H9 (cell line): ENCODE results near the gene DPP10. TPM values are rescaled to one million over a fixed set of nuclear protein-coding genes. Genes with fewer than 3 reads are reported as not detected.

Experiments
- DNase-seq: peaks from one replicate; pipeline ENCODE4 v3.0.0-alpha.2; 2017
- H2AFZ ChIP-seq: one replicate; pipeline ENCODE4 v1.6.1; 2013; ENCODE audit warnings: mild to moderate bottlenecking, low read length, control low read depth, moderate library complexity
- H2AK5ac ChIP-seq: 2 replicates; pipeline ENCODE4 v1.6.1; 2013; ENCODE audit warnings: low read length, control low read depth, mixed read lengths; ENCODE audit not compliant: insufficient read length
- H2BK120ac ChIP-seq: one replicate; pipeline ENCODE4 v1.6.1; 2013; ENCODE audit warnings: low read depth, mild to moderate bottlenecking, low read length, control low read depth, inconsistent platforms; ENCODE audit not compliant: poor library complexity, severe bottlenecking
- H2BK12ac ChIP-seq: 2 replicates; pipeline ENCODE4 v1.6.1; 2013; ENCODE audit warnings: low read length, control low read depth, mixed read lengths, low read depth; ENCODE audit not compliant: insufficient read length
- H2BK15ac ChIP-seq: 2 replicates; pipeline ENCODE4 v1.6.1; 2013; ENCODE audit warnings: low read depth, low read length, control low read depth
- H2BK20ac ChIP-seq: one replicate; pipeline ENCODE4 v1.6.1; 2013; ENCODE audit warnings: low read depth, mild to moderate bottlenecking, low read length, control low read depth, inconsistent platforms; ENCODE audit not compliant: poor library complexity, severe bottlenecking
- H2BK5ac ChIP-seq: 2 replicates; pipeline ENCODE4 v1.6.1; 2013; ENCODE audit warnings: low read length, control low read depth, mixed read lengths; ENCODE audit not compliant: insufficient read length
- H3K14ac ChIP-seq: 2 replicates; pipeline ENCODE4 v1.6.1; 2013; ENCODE audit warnings: low read length, control low read depth; ENCODE audit not compliant: insufficient read depth
- H3K18ac ChIP-seq: 2 replicates; pipeline ENCODE4 v1.6.1; 2013; ENCODE audit warnings: low read depth, mild to moderate bottlenecking, mixed read lengths, low read length, control low read depth; ENCODE audit not compliant: insufficient read length
- H3K23ac ChIP-seq: 2 replicates; pipeline ENCODE4 v1.6.1; 2013; ENCODE audit warnings: low read length, control low read depth, mixed read lengths, low read depth; ENCODE audit not compliant: insufficient read length
- H3K23me2 ChIP-seq: 2 replicates; pipeline ENCODE4 v1.6.1; 2013; ENCODE audit warnings: low read depth, mild to moderate bottlenecking, mixed read lengths, low read length, control low read depth; ENCODE audit not compliant: insufficient read length, poor library complexity, severe bottlenecking
- H3K27ac ChIP-seq: 2 replicates; pipeline ENCODE4 v1.5.1; 2013; ENCODE audit warnings: low read length, control low read depth, mixed read lengths, low read depth; ENCODE audit not compliant: insufficient read length
- H3K27me3 ChIP-seq: 2 replicates; pipeline ENCODE4 v1.6.1; 2013; ENCODE audit warnings: low read length, control low read depth, inconsistent platforms; ENCODE audit not compliant: insufficient read depth
- H3K4ac ChIP-seq: 2 replicates; pipeline ENCODE4 v1.6.1; 2013; ENCODE audit warnings: low read depth, mild to moderate bottlenecking, control low read depth, inconsistent platforms, low read length, moderate library complexity
- H3K4me1 ChIP-seq: 2 replicates; pipeline ENCODE4 v1.6.1; 2013; ENCODE audit warnings: low read length, control low read depth, inconsistent platforms; ENCODE audit not compliant: insufficient read depth
- H3K4me2 ChIP-seq: 2 replicates; pipeline ENCODE4 v1.6.1; 2013; ENCODE audit warnings: low read length, control low read depth, mixed read lengths; ENCODE audit not compliant: insufficient read length, insufficient read depth
- H3K56ac ChIP-seq: 2 replicates; pipeline ENCODE4 v1.6.1; 2013; ENCODE audit warnings: low read depth, mild to moderate bottlenecking, mixed read lengths, low read length, control low read depth; ENCODE audit not compliant: insufficient read length
- H3K79me1 ChIP-seq: 2 replicates; pipeline ENCODE4 v1.6.1; 2013; ENCODE audit warnings: low read depth, mild to moderate bottlenecking, moderate library complexity, low read length, control low read depth, inconsistent platforms; ENCODE audit not compliant: insufficient read depth, poor library complexity, severe bottlenecking
- H3K79me2 ChIP-seq: 2 replicates; pipeline ENCODE4 v1.6.1; 2013; ENCODE audit warnings: low read length, control low read depth, inconsistent platforms; ENCODE audit not compliant: insufficient read depth
- H3K9ac ChIP-seq: 2 replicates; pipeline ENCODE4 v1.6.1; 2013; ENCODE audit warnings: low read length, control low read depth, mixed read lengths; ENCODE audit not compliant: insufficient read length; ENCODE audit errors: extremely low read depth
- H3K9me3 ChIP-seq: one replicate; pipeline ENCODE4 v1.6.1; 2013; ENCODE audit warnings: low read depth, low read length, inconsistent platforms; ENCODE audit not compliant: control insufficient read depth
- H3T11ph ChIP-seq: one replicate; pipeline ENCODE4 v1.6.1; 2013; ENCODE audit warnings: mild to moderate bottlenecking, low read length, control low read depth, inconsistent platforms
- H4K20me1 ChIP-seq: one replicate; pipeline ENCODE4 v1.6.1; 2013; ENCODE audit not compliant: control insufficient read depth, insufficient read length, insufficient read depth
- H4K5ac ChIP-seq: 2 replicates; pipeline ENCODE4 v1.6.1; 2013; ENCODE audit warnings: low read depth, mild to moderate bottlenecking, mixed read lengths, low read length, control low read depth; ENCODE audit not compliant: insufficient read length
- H4K8ac ChIP-seq: replicated peaks from 2 replicates; pipeline ENCODE4 v1.6.1; 2013; ENCODE audit warnings: low read length, control low read depth, mixed read lengths, low read depth; ENCODE audit not compliant: insufficient read length
- H4K91ac ChIP-seq: 2 replicates; pipeline ENCODE4 v1.6.1; 2013; ENCODE audit warnings: low read depth, mild to moderate bottlenecking, moderate library complexity, mixed read lengths, low read length, control low read depth; ENCODE audit not compliant: insufficient read length
- H3K27ac Mint-ChIP-seq, 3 experiments: 2 replicates in 2 of 3; 3 replicates in 1 of 3; pipeline ENCODE4 v1.8.0; 2020 to 2021; ENCODE audit warnings: mixed read lengths in 3 of 3, mild to moderate bottlenecking in 1 of 3, moderate library complexity in 1 of 3
- H3K27me3 Mint-ChIP-seq: 2 replicates; pipeline ENCODE4 v1.8.0; 2021; ENCODE audit warnings: low read depth, mild to moderate bottlenecking, moderate library complexity, mixed read lengths
- H3K36me3 Mint-ChIP-seq, 3 experiments: 2 replicates in 2 of 3; 3 replicates in 1 of 3; pipeline ENCODE4 v1.8.0; 2020 to 2021; ENCODE audit warnings: low read depth in 3 of 3, mixed read lengths in 3 of 3; ENCODE audit not compliant: insufficient read depth in 1 of 3
- H3K4me1 Mint-ChIP-seq, 2 experiments: 2 replicates each; pipeline ENCODE4 v1.8.0; 2020; ENCODE audit warnings: mixed read lengths in 2 of 2
- H3K4me3 Mint-ChIP-seq, 2 experiments: 2 replicates in 1 of 2; 3 replicates in 1 of 2; pipeline ENCODE4 v1.8.0; 2020 to 2021; ENCODE audit warnings: mild to moderate bottlenecking in 2 of 2, mixed read lengths in 2 of 2, moderate library complexity in 1 of 2
- H3K9me3 Mint-ChIP-seq, 2 experiments: 2 replicates in 1 of 2; 3 replicates in 1 of 2; pipeline ENCODE4 v1.8.0; 2020; ENCODE audit warnings: mild to moderate bottlenecking in 2 of 2, mixed read lengths in 2 of 2, moderate library complexity in 1 of 2
- CTCF ChIP-seq: fragments of 200-600 bp; sonication (generic); conservative IDR thresholded peaks from 3 replicates; pipeline ENCODE4 v1.8.0; 2021; ENCODE audit warnings: antibody characterized with exemption, mild to moderate bottlenecking
- WGBS: extraction: QIAGEN DNeasy Blood & Tissue Kit; methylation state at CpG from one replicate; pipeline ENCODE4 v1.1.7; 2013; ENCODE audit warnings: missing lambda C conversion rate, low lambda C conversion rate, mixed read lengths; ENCODE audit not compliant: insufficient read length; ENCODE audit errors: extremely low coverage; 5-methylcytosine and 5-hydroxymethylcytosine counted together
- total RNA-seq: library from RNA; stranded (reverse); gene quantifications from 2 replicates; pipeline ENCODE4 v1.2.1, GENCODE V29; 2021

The DPP10 gene
- total RNA-seq, 1 experiment from 2014 or later = 11.3 TPM

GRCh38 chr2:115219296-115219695, 776.9 kb downstream of the DPP10 start:
- no peak overlapping the region for H3K56ac ChIP-seq
- no peak overlapping the region for H3K23ac ChIP-seq
- no peak overlapping the region for H3K4me2 ChIP-seq
- no peaks in the 10 kb centered on the region for H3K9me3 ChIP-seq
- Mint-ChIP-seq H3K27me3 (no peaks in the 10 kb centered on the region), H3K27ac (no peak overlapping the region), H3K4me1 (peaks cover 7% of the 10 kb centered on the region in 2 experiments), H3K36me3 (peaks cover 0 to 5% (median 5%) of the 10 kb centered on the region in 3 experiments; a peak in 3 of 7 replicates), H3K9me3 (peaks cover 0 to 5% of the 10 kb centered on the region in 2 experiments; a peak in 2 of 5 replicates), H3K4me3 (no peak overlapping the region)
- no peak for DNase-seq
- no peaks in the 10 kb centered on the region; the same call in 1 of the 2 replicates for H3K4me1 ChIP-seq
- no peak overlapping the region for H3K18ac ChIP-seq
- no peak overlapping the region for H2AK5ac ChIP-seq
- no peak for TF ChIP-seq CTCF
- no peak overlapping the region for H2BK15ac ChIP-seq
- no peaks in the 10 kb centered on the region for H3K27me3 ChIP-seq
- no peaks in the 10 kb centered on the region for H3K23me2 ChIP-seq
- H4K8ac ChIP-seq = no peak overlapping the region
- H4K5ac ChIP-seq = no peak overlapping the region
- no peak overlapping the region for H2AFZ ChIP-seq
- no peak overlapping the region for H3K27ac ChIP-seq
- no peak overlapping the region for H2BK12ac ChIP-seq
- H3T11ph ChIP-seq = no peak overlapping the region
- H2BK120ac ChIP-seq = no peak overlapping the region
- no peaks in the 10 kb centered on the region for H3K79me2 ChIP-seq
- no peaks in the 10 kb centered on the region for H4K20me1 ChIP-seq
- H2BK20ac ChIP-seq = no peak overlapping the region
- no peak overlapping the region for H2BK5ac ChIP-seq
- no peak overlapping the region for H3K14ac ChIP-seq
- no peaks in the 10 kb centered on the region for H3K79me1 ChIP-seq
- no peak overlapping the region for H3K4ac ChIP-seq
- H3K9ac ChIP-seq = no peak overlapping the region
- WGBS = no CpG with 5 or more reads among the region's 2 CpGs
- no peak overlapping the region for H4K91ac ChIP-seq
